GM19395 (cell line): ENCODE data around the gene EHBP1.

Source experiments
- ATAC-seq: cut with Tn5 transposase; IDR thresholded peaks from one replicate; pipeline ENCODE4 v1.9.1; 2021; ENCODE audit warnings: mild to moderate bottlenecking, moderate library complexity; ENCODE audit not compliant: unreplicated experiment

Gene EHBP1

DNA sequence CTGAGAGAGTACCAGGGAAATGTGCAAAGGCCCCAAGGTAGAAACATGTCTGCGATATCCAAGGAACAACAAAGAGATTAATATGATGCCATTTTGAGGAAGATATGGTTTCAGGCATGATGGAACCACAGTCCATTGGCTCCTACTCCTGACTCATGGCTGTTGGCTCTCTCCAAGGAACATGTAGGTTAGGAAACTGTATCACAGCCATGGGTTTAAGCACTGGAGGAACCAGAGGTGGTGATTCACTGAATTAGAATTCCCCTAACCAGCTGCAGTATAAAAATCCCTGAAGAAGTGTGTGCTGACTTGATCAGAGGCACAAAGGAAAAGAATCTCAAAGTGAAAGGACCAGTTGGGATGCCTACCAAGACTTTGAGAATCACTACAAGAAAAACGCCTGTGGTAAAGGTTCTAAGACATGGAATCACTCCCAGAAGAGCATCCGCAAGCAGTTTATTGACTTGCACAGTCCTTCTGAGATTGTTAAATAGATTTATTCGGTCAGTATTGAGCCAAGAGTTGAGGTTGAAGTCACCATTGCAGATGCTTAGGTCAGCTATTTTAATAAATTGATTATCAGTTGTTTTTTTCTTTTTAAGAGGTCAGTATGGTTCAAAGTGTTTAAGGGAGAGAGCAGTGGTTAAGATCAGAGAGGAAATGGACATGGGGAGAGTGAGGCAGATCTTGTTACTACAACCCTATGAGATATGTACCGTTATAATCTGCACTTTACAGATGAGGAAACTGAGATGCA, 234.4 kb downstream of the EHBP1 start:
- no peak for ATAC-seq

DNA sequence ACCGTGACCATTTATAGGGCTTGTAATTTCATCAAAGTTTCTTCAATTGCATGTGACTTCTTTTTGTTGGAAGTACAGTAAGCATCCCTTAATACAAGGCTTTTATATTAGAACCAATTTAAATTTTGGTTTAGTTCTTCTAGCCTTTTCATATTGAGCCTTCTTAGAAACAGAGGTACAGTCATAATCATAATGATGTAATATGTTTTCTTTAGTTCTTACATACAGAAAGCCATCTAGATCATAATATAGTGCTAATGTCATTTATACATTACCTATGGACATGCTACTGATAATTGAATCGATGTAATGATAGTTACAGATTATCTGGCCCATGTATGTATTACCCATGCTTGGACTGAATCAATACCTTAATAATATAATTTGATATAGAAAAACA, 235.2 kb downstream of the EHBP1 start:
- no peak for ATAC-seq

DNA sequence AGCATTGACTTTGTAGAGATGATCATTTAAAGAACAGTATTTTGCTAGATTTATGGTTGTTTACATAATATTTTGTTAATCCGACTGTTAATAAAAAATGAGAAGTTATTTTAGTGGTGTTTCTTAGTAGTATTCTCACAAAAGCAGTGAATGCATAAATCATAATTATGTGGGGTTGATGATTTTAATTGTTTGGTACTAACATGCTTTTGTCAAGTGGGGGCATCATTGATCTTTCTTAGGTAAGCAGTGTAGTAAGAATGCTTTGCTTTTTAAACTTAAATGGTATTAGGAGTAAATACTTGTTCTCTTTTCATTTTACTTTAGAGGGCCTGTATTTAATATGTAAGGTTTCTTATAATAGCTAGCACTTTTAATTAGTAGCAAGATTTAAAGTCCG, 235.9 kb downstream of the EHBP1 start:
- ATAC-seq: no peak

DNA sequence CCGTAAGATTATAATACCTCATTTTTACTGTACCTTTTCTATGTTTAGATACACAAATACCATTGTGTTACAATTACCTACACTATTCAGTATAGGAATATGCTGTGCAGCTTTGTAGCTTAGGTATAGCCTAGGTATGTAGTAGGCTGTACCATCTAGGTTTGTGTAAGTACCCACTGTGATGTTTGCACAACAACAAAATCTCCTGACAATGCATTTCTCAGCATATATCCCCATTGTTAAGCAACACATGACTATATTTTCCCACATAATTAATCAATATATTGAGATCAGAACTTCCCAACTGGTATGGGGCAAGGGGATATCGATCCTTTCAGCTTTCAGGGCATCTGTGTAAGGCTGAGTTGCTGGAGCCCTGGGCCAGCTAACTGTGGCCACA, 238.8 kb downstream of the EHBP1 start:
- ATAC-seq: no peak

DNA sequence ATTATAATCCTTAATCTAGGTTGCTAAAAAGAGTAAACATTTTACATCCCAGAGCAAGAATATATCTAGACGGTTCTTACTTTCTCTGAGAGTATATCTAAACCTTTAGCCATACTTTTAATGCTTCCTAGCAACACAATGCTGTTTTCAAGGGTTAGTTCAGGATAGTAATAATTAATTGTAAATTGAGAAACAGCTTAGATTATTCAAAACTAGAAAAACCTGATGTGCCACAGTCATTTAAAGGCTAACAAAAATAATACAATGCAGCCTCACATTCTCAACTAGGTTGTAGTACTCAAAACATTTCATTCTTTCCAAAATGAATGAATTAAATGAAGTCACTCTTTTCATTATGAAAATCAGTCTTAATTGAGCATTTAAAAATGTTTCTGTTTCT, 241.9 kb downstream of the EHBP1 start:
- no peak for ATAC-seq

DNA sequence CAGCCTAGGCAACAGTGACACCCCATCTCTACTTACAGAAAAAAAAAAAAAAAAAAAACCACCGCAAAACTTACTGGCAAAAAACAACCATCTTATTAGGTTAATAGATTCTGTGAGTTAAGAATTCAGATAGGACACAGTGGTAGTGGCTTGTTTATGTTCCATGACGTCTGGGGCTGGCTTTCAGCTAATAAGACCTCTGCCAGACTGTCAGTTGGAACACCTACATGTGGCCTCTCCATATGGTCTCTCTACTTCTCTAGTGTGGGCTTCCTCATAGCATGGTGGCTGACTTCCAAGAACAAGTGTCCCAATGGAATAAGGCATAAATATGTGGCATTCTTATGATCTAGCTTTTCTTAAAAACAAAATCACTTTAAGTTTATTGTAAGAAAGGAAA, 251.1 kb downstream of the EHBP1 start:
- no peak for ATAC-seq

DNA sequence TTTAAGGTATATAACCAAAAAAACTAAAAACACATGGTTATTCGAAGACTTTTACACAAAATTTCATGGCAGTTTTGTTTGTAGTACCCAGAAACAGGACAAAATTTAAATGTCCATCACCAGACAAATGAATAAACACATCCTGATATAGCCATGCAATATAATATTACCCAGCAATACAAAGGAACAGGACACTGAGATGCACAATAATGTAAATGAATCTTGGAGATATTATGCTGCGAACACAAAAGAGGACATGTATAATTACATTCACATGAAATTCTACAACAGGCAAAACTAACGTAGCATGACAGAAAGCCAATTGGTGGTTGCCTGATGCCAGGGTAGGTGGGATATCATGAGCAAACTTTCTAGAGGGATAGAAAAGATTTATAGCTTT, 252.7 kb downstream of the EHBP1 start:
- ATAC-seq: no peak

DNA sequence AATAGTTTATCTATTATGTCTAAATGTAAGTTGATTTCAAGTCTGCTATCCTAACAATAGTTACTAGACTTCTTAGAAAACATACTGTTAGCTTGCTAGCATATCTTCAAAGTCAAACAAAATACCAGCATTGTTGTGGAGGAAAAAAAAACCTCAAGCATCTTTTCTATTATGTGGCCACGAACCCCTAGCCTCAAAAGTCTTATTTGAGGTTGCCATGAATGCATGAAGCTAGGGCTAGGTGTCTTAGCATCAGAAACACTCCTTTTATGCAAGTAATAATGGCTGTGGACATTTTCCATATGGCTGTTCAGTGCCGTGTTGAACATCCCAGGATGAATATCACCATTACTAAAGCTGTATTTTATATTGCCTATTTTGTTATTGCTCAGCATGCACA, 258.5 kb downstream of the EHBP1 start:
- no peak for ATAC-seq

DNA sequence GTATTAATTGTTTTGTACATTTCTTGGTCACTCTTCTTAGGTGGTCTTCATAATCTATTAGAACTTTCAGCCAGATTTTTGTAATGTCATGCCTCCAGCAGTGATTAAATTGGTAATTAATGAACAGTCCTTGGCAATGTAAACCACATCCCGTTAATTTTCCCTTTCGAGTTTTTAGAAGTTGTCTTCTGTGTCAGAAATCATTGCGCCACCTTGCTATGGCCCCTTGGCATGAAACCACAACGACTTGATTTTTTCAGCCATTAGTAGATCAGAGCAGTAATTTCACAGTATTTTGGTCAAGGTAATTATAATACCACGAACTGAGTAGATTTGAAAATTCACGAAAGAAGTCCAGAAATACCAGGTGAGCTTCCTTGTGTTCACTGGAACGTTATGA, 259.2 kb downstream of the EHBP1 start:
- no peak for ATAC-seq

DNA sequence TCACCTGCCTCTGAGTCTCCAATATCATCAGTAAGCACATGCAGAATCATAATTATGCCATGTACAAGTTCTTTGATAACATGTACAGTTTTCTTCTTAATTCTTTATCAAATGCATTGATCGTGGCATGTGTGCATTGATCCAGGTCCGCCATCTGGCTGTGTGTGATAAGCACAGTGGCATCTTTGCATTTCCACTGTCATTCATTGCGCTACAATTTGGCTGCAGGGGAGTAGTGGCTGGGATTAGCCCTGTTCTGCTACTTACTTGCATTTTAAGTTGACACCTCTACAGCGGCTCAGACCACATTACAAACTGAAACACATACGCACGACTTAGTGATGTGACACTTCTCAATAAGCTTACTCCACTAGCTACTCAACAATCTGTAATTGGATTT, 261.5 kb downstream of the EHBP1 start:
- ATAC-seq: no peak

DNA sequence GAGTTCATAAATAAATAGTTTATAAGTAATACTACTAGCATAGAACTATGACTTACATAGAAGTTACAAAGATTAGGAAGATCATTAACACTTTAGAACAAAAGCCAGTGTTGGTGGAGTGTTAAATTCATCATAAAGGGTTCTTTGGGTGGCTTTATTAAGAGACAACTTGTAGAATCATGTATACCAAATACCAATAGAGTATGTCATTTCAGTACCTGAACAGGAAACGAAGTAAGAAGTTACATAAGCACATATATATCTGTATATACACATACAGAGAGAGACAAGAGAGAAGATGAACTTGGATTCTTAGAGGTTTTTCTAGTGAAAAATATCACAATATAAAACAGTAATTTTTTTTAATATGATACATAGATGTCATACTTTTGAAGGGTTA, 262.7 kb downstream of the EHBP1 start:
- no peak for ATAC-seq

DNA sequence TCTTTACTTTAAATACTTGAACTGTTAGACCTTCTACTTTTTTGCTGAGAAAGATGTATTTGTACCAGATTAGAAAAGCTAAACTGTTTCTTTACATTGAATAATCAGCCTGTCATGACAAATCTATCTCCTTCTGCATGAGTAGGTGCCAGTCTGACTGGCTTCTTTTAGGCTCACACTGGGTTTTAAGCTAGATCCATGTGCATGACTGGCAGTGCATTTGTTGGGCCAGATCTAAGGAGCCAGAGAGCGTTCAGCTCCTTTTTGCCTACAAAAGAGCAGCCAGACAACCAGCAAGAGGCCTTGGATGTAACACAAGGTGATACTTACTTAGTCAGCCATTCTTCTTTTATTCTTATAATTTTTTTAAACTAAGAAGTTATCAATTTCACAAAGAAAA, 263.2 kb downstream of the EHBP1 start:
- ATAC-seq: no peak

DNA sequence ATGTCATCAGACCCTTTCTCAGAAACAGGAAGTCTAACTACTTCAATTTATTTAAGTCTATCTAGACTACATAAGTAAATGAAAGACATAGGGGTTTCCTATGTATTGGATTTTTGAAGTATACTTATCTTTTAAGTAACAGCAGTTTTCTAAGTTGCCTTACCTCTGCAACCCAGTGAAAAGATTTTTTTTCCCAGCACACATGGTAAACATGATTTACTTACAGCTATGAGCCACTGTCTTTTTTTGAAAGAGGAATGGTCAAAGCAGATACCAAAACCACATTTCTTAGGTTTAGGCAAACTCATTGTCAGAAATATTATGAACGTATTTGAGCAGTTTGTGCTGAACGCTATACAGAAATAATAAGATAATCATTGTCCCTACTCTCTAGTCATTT, 266.4 kb downstream of the EHBP1 start:
- ATAC-seq: no peak

DNA sequence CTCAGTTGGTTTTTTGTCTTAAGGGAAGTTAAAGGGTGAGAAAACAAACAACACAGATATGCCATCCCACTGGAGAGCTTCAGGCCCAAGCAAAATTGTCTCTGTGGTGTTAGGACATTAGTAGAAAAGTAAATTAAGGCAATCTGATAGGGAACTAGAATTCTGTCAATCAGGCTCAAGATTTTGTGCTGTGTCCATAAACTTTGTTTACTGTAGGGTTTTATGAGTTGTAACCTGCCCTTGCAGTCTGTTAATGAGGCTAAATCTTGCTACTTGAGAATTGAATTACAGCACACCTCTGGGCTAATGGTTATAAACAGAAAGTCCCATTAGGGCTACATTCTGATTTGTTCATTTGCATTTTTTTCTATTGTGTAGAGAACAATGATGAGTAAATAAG, 267.1 kb downstream of the EHBP1 start:
- no peak for ATAC-seq

DNA sequence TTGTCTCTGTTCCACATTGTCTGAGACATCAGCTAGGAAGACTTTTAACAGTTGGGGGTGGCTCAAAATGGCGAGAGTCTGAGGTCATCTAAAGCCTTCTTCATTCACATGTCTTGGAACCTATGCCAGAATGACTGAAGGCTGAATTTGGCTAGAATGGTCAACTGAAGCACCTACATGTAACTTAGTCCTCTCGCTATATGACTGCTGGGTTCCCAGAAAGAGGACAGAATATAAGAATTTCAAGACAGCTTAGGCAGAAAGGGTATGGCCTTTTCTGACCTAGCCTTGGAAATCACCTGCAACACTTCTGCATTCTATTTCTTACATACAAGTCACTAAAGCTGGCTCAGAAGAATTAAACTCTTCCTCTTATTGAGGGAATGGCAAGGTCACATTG, 269.5 kb downstream of the EHBP1 start:
- no peak for ATAC-seq

DNA sequence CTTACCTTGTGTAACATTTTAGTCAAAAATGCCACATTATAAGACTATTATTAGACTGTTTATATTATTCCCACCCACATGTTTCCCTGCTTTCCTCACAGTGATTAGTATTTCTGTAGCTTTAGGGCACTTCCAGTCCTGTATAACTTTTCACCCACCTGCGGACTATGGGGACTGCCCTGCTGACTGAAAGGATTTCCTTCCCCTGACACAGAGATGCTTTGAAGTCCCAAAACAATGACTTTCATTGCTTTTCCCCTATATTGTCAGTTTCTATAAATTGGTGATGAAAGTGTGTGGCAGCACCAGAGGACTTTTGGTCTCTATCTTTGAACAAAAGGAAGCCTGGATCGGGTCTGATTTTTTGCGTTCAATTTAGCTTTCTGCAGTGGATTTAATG, 286.1 kb downstream of the EHBP1 start:
- no peak for ATAC-seq

DNA sequence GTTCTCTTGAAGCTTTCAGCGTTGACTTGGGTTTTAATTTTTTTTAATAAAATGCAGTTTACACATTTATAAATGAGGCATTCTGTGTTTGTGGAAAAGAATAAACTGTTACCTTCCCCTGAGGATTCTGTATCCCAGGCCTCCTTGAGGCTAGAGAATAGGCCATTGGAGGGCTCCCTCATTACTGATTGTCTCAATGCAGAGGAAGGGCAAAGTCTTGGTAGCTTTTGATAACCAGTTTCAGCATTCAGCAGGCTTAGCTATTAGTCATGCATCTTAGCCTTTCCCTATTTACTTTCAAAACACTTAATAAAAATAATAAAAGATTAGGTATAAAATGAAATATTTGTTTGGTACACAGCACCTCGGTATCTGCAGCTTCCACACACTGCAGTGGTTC, 287.0 kb downstream of the EHBP1 start:
- no peak for ATAC-seq

DNA sequence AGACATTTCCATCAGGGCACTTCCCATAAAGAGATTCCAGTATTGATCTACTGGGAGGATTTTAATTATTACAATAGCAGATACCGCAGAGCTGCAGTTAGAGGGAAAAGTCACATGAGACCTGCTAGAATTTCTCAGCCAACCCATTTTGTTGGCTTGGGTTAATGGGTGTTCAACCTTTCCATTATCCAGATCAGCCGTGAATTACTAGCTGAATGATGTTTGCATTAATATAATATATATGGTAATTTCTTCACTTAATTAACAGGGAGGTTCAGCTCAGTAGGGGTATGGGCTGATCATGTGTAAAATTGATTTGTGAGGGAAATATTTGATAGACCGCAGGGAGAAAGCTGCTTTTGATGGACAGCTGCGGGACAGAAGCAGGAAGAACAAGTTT, 288.7 kb downstream of the EHBP1 start:
- no peak for ATAC-seq

DNA sequence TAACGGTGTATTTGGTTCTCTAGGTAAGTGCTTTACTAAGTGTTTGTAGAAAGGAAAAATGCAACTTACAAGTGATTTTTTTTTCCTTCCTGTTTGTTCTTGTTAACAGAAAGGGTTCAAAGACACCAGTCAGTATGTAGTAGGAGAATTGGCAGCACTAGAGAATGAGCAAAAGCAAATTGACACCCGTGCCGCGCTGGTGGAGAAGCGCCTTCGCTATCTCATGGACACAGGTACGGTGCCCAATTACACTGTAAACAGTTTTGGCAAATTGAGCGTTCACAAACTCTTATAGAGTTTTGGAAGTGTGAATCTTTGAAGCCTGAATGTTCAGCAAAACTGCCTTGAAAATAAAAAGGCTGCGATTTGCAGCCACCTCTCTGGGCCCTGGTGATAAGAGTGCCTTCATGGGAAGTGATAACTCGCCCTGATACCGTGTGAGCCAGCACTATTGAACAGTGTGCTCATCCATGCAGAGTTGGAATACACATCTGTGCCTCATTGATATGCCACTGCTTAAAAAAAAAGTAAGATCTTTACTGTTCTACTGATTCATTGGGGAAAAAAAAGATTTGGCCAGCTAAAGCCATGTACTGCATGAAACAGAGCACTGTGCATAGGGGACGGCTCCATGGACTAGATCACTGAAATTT, 291.1 kb downstream of the EHBP1 start:
- ATAC-seq: no peak

DNA sequence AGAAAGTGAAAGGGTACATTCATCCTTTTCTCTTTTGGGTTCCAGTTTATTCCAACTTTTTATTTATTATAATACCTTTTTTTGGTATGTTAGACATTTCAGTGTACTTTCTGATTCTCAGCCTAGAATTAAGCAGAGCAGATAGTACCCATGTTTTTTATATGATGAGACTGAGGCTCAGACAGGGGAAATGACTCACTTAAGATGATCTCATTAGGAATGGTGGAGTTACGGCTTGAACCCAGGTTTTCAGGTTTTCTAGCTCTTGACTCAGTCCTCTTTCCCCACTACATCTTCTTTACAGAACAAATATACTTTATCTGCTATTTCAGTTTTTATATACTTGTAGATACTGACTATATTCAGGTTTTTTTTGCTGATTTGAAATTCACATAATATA, 293.4 kb downstream of the EHBP1 start:
- no peak for ATAC-seq

DNA sequence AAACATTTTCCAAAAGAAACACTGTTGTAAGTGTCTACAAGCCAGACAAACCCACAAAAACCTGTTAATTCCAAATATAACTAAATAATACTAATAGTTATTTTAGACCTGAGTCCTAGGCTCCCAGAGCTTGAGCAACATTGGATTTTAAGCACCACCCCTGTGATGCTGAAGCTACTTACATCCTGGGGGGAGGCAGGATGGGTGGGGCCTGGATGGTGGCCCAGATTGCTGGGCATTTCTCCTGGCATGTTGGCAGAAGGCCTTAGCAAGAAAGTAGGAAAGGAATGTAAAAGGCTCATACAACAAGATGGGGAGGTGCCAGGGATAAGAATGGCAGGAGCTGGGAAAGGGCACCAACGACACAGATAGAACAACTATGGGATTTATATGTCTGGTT, 294.4 kb downstream of the EHBP1 start:
- ATAC-seq: no peak

DNA sequence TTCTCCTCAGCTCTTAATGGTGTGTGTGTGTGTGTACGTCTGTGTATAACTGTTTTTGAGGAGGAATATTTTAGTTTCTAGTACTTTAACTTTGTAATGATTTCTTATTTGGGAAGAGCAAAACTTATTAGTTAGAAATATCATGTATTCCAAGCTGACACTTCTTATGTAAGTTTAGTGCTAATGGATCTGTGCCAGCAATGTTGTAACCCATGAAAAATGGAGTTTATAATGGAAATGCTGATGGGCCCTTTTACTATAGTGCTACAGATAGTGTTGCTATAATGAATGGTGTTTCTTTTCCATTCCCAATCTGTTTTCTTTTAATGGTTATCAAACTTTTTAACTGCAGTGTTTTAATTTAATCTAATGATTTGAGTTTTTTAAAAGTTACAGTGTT, 295.3 kb downstream of the EHBP1 start:
- no peak for ATAC-seq

DNA sequence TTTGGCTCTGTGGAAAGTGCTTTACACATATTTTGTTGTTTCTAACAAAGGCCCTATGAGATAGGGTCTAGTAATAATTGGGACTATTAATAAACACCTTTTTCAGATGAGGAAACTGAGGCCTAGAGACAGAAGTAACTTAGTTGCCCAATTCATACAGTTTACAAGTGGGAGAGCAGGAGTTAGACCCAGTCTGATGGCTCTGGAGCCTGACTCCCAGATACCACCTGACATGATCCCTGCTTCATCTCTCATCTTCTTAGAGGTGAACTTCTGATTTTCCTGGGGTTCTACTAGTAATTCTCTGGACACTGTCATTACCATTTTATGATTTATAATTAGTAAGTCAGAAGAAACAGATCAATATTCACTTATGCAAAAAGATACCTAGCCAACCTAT, 296.1 kb downstream of the EHBP1 start:
- ATAC-seq: no peak
